GM12874 (cell line): ENCODE results near the gene AOPEP.

Experiments
- TF ChIP-seq, protein P1 (sequence below): IDR thresholded peaks from 2 replicates; pipeline ENCODE4 v1.5.1; 2011; ENCODE audit warnings: low read depth, mild to moderate bottlenecking, control low read depth, low read length, moderate library complexity; ENCODE audit not compliant: insufficient read depth

Gene AOPEP

DNA sequence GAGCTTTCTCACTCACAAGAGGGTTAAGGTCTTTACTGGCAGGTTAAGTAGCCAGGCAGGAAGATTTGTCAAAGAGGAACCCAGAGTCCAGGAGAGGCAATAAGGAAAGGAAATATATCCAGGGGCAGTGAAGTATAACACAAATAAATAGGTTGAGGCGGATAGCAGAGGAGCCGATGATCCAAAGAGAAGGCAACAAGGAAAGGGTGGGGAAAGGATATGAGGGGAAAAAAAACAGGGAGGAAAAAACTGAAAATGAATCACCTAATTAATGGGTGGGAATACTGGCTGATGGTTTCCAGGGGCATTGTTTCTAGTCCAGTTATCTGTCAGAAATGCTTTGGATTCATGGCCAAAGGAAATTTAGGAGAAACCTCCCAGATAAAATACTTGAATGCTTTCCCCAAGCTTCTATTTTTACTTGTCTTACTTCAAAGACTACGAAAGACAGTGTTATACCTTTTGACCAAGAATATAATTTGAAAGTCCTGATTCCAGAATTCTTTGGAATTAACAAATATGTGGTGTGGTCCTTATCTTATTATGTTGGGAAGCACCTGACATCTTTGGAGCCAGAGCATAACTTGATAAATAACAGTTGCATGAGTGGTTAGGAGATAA lies 146.5 kb downstream of the AOPEP start:
- TF ChIP-seq, protein P1, sequence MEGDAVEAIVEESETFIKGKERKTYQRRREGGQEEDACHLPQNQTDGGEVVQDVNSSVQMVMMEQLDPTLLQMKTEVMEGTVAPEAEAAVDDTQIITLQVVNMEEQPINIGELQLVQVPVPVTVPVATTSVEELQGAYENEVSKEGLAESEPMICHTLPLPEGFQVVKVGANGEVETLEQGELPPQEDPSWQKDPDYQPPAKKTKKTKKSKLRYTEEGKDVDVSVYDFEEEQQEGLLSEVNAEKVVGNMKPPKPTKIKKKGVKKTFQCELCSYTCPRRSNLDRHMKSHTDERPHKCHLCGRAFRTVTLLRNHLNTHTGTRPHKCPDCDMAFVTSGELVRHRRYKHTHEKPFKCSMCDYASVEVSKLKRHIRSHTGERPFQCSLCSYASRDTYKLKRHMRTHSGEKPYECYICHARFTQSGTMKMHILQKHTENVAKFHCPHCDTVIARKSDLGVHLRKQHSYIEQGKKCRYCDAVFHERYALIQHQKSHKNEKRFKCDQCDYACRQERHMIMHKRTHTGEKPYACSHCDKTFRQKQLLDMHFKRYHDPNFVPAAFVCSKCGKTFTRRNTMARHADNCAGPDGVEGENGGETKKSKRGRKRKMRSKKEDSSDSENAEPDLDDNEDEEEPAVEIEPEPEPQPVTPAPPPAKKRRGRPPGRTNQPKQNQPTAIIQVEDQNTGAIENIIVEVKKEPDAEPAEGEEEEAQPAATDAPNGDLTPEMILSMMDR = no peak

DNA sequence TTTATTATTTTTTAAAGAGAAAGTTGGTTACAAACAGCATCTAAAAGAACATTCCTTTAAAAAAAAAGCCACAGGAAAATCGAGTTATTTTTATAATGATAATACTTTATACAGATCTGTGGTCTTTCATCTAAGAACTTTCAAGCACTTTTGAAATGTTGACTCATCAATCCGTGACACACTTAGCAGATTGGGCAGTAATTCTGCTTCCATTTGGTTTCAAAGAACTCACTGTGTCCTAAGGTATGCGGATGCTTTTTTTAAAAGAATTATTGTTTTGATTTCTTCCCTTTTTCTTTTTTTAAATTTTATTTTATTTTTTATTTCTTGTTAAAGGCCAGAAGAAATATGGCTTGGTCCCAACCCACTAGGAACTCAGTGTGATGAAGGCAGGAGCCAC lies 147.8 kb downstream of the AOPEP start:
- TF ChIP-seq, protein P1 = no peak

GRCh38 chr9:94875300-94876020 lies 149.0 kb downstream of the AOPEP start:
- TF ChIP-seq, protein P1 = no peak

DNA sequence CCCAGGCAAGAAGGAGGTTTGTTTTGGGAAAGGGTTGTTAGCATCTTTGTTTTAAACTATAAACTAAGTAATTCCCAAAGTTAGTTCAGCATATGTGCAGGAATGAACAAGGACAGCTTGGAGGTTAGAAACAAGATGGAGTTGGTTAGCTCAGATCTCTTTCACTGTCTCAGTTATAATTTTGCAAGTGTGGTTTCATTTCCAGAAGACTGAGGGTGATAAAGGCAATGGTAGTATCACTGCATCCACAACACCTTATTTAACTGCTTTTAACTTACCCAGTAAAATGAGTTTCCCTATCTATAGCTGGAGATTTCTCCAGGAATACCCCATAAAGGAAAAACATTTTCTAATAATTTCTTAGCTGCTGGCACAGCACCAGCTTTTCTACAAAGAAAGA lies 152.7 kb downstream of the AOPEP start:
- TF ChIP-seq, protein P1 = no peak

DNA sequence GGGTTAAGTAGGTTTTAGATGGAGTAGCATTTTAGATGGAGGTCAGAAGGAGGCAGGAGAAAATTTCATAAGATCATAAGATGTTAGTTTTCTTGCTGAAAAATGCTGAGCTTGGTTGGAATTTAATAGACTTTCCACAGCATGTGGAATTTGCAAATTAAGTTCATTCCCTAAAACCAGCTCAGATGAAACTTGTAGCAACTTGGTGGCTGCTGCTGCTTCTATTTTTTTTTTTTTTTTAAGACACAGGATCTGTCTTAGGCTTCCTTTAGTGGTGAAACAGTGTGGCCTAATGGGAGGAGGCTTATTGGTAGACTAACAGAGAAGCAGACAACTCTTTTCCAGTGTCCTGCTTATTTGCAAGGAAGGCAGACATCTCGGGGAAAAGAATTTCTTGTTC lies 154.5 kb downstream of the AOPEP start:
- TF ChIP-seq, protein P1 = no peak

DNA sequence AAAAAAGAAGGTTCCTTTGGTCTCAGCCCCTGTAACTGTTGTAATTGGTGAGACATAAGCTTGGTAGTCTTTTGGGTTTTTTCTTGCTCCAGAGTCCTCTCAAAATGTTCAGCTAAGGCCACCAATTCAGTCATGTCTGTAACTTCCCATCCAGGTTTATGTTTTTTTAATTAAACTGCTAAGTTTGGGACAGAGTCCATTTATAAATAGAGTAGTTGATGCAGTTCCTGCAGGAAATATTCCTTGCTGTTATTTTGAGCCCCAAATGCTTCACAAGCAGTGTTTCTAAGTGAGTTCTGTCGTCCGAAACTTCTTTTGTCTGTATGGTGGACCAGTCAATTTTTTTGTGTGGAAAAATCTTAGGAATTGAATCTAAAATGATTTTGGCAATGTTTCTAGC lies 155.0 kb downstream of the AOPEP start:
- TF ChIP-seq, protein P1 = no peak

DNA sequence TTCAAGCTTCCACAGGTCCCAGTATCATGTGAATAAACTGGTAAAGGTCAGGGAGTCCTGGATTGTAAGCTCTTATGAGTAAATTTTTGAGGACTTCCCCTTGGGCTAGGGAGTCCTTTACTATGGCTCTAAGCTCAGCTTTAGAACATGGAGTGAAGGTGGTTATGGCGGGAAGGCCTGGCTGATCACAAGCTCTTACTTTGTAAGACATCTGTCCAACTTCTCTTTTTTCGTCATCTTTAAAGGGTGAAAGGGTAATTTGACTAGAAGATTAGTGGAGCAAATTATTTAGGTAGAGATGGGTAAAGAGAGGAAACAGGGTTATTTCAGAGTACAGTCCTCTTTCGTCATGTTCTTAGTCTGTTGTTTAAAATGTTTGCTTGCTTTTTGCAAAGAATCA lies 155.4 kb downstream of the AOPEP start:
- TF ChIP-seq, protein P1 = no peak
